Measurements from ENCODE around the gene IL17B. TPM values are rescaled to one million over a fixed set of nuclear protein-coding genes. Genes with fewer than 3 reads are reported as not detected.
A peak's percentile ranks its signal among the peaks of the same experiment; 100 is the strongest.

Gene IL17B
- total RNA-seq, 1 experiment from 2014 or later: not detected

DNA sequence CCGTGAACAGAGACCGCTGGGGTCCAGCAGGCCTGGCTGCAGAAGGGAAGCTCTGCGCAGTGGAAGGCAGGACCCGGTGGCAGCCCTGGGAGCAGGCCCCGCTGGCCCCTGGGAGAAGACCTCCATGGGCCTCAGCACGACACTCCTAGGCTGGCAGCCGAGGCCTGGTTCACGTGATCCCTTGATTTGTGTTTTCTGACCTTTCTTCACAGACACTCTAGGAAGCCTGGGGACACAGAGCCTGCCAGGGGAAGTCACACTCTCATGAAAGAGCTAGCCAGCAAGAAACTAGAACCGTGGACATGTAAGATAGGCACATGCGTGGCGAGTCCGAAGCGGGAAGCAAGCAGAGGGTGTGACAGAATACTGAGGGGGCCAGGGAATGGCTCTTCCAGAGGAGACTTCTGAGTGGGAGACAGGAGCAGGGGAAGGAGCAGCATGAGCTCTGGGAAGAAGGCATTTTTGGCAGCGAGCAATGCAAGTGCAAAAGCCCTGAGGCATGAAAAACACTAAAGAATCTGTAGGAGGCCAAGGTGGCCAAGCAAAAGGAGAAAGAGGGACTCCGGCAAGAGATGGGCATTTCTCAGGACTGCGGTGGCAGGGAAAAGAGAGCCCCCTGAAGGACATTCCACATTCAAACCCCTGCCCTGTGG, 26.6 kb upstream of the IL17B start:
- H4K20me1 ChIP-seq (ENCODE audit: control insufficient read depth, insufficient read depth, insufficient read length): no peaks in the 10 kb centered on the region
- no peaks in the 10 kb centered on the region for H3K27me3 ChIP-seq (ENCODE audit: insufficient read depth, low read length)
- no peak overlapping the region for H4K91ac ChIP-seq (ENCODE audit: insufficient read length, low read depth, low read length)
- no peaks in the 10 kb centered on the region for H3K79me1 ChIP-seq (ENCODE audit: insufficient read depth, low read depth, low read length, poor library complexity, severe bottlenecking)
- H3T11ph ChIP-seq (ENCODE audit: low read length): no peak overlapping the region
- no peak overlapping the region for H3K27ac ChIP-seq (ENCODE audit: insufficient read length, low read depth, low read length)
- no peaks in the 10 kb centered on the region for H3K9me3 ChIP-seq (ENCODE audit: control insufficient read depth, low read depth, low read length)
- no peaks in the 10 kb centered on the region for H3K79me2 ChIP-seq (ENCODE audit: insufficient read depth, low read length)
- no peak overlapping the region for H2BK5ac ChIP-seq (ENCODE audit: insufficient read length, low read length)
- DNase-seq: no peak
- H3K4me1 ChIP-seq (ENCODE audit: insufficient read depth, low read length): no peaks in the 10 kb centered on the region; the same call in 1 of the 2 replicates
- Mint-ChIP-seq H3K4me1 (peaks cover 34 to 60% of the 10 kb centered on the region in 2 experiments), H3K36me3 (ENCODE audit: insufficient read depth in 1 of 3, low read depth in 3 of 3) (no peaks in the 10 kb centered on the region), H3K4me3 (no peak overlapping the region), H3K9me3 (no peaks in the 10 kb centered on the region), H3K27me3 (ENCODE audit: low read depth) (no peaks in the 10 kb centered on the region), H3K27ac (peak overlapping the region in 2 of 3 experiments; percentile 49 to 74; a peak in 3 of 7 replicates)
- WGBS (ENCODE audit: extremely low coverage, insufficient read length, low lambda C conversion rate): no CpG with 5 or more reads among the region's 16 CpGs
- H3K9ac ChIP-seq (ENCODE audit: extremely low read depth, insufficient read length, low read length): no peak overlapping the region
- no peak overlapping the region for H3K56ac ChIP-seq (ENCODE audit: insufficient read length, low read depth, low read length)
- no peak overlapping the region for H2BK12ac ChIP-seq (ENCODE audit: insufficient read length, low read depth, low read length)
- TF ChIP-seq, protein P1, sequence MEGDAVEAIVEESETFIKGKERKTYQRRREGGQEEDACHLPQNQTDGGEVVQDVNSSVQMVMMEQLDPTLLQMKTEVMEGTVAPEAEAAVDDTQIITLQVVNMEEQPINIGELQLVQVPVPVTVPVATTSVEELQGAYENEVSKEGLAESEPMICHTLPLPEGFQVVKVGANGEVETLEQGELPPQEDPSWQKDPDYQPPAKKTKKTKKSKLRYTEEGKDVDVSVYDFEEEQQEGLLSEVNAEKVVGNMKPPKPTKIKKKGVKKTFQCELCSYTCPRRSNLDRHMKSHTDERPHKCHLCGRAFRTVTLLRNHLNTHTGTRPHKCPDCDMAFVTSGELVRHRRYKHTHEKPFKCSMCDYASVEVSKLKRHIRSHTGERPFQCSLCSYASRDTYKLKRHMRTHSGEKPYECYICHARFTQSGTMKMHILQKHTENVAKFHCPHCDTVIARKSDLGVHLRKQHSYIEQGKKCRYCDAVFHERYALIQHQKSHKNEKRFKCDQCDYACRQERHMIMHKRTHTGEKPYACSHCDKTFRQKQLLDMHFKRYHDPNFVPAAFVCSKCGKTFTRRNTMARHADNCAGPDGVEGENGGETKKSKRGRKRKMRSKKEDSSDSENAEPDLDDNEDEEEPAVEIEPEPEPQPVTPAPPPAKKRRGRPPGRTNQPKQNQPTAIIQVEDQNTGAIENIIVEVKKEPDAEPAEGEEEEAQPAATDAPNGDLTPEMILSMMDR (conservative IDR thresholded peaks at IDR 0.05): no peak
- H3K4me2 ChIP-seq (ENCODE audit: insufficient read depth, insufficient read length, low read length): no peak overlapping the region
- no peak overlapping the region for H3K4ac ChIP-seq (ENCODE audit: low read depth, low read length)
- no peak overlapping the region for H2AK5ac ChIP-seq (ENCODE audit: insufficient read length, low read length)
- H2AFZ ChIP-seq (ENCODE audit: low read length): no peak overlapping the region
- H2BK15ac ChIP-seq (ENCODE audit: low read depth, low read length): no peak overlapping the region
- H3K14ac ChIP-seq (ENCODE audit: insufficient read depth, low read length): no peak overlapping the region; the same call in 1 of the 2 replicates
- H4K8ac ChIP-seq (replicated peaks; ENCODE audit: insufficient read length, low read depth, low read length): no peak overlapping the region
- no peak overlapping the region for H3K23ac ChIP-seq (ENCODE audit: insufficient read length, low read depth, low read length)
- H2BK120ac ChIP-seq (ENCODE audit: low read depth, low read length, poor library complexity, severe bottlenecking): no peak overlapping the region
- H3K23me2 ChIP-seq (ENCODE audit: insufficient read length, low read depth, low read length, poor library complexity, severe bottlenecking): no peaks in the 10 kb centered on the region
- H2BK20ac ChIP-seq (ENCODE audit: low read depth, low read length, poor library complexity, severe bottlenecking): no peak overlapping the region
- no peak overlapping the region for H3K18ac ChIP-seq (ENCODE audit: insufficient read length, low read depth, low read length)
- H4K5ac ChIP-seq (ENCODE audit: insufficient read length, low read depth, low read length): no peak overlapping the region

All from H9 (cell line).